Tibial nerve (tissue), 4 donors: ENCODE results near the gene FAAP20. TPM values are rescaled to one million over a fixed set of nuclear protein-coding genes. Genes with fewer than 3 reads are reported as not detected.

Experiments
- DNase-seq, 2 donors: peaks; one replicate each; pipeline ENCODE4 v3.0.0-alpha.2; 2019; ENCODE audit warnings: low spot score in 2 of 2
- H3K27ac ChIP-seq, 4 donors: fragments of 200-600 bp; sonication (generic) in 3 of 4; one replicate each; pipeline ENCODE4 v1.5.1; 2017 to 2019; ENCODE audit warnings: mild to moderate bottlenecking in 1 of 4
- H3K27me3 ChIP-seq, 2 donors: fragments of 200-600 bp; sonication (generic) in 1 of 2; one replicate each; pipeline versions ENCODE4 v1.5.1 to v1.6.0; 2017 to 2019
- H3K36me3 ChIP-seq, 3 donors: fragments of 200-600 bp; sonication (generic); one replicate each; pipeline ENCODE4 v1.5.1; 2018 to 2019
- H3K4me1 ChIP-seq, 4 donors: fragments of 200-600 bp; sonication (generic) in 3 of 4; one replicate each; pipeline ENCODE4 v1.5.1; 2017 to 2019
- H3K4me3 ChIP-seq, 4 donors: fragments of 200-600 bp; sonication (generic) in 3 of 4; one replicate each; pipeline ENCODE4 v1.5.1; 2017 to 2019; ENCODE audit warnings: mild to moderate bottlenecking in 1 of 4, moderate library complexity in 1 of 4
- H3K9me3 ChIP-seq, 4 donors: fragments of 200-600 bp; sonication (generic) in 3 of 4; one replicate each; pipeline ENCODE4 v1.5.1; 2017 to 2019
- EP300 ChIP-seq, 2 donors: sonication (generic); formaldehyde crosslinking; IDR thresholded peaks; one replicate each; pipeline ENCODE4 v1.6.1; 2017; ENCODE audit warnings: antibody characterized with exemption in 2 of 2, mild to moderate bottlenecking in 1 of 2
- POLR2A ChIP-seq, 2 donors: fragments of 450-650 bp; IDR thresholded peaks; one replicate each; pipeline ENCODE4 v1.6.1; 2017; ENCODE audit warnings: antibody characterized with exemption in 2 of 2, mild to moderate bottlenecking in 2 of 2, moderate library complexity in 2 of 2
- WGBS, 2 donors: methylation state at CpG; one replicate each; pipeline ENCODE4 v1.1.5; 2018; 5-methylcytosine and 5-hydroxymethylcytosine counted together
- total RNA-seq, 4 donors: library from RNA; depleted of rRNA; stranded (reverse); fragments of >200 nt; gene quantifications; one replicate each; pipeline ENCODE4 v1.1.0, GENCODE V29; 2016
- TF ChIP-seq, protein P1 (sequence below), 5 experiments: fragments of 200-600 bp in 3 of 5; fragments of 450-650 bp in 2 of 5; sonication (generic) in 3 of 5; IDR thresholded peaks; one replicate each; pipeline ENCODE4 v1.5.1; 2016 to 2019; ENCODE audit warnings: antibody characterized with exemption in 5 of 5, mild to moderate bottlenecking in 3 of 5, moderate library complexity in 2 of 5

The FAAP20 gene
- total RNA-seq, 4 donors from 2014 or later: 32.8 to 60.9 (median 47.3) TPM

DNA sequence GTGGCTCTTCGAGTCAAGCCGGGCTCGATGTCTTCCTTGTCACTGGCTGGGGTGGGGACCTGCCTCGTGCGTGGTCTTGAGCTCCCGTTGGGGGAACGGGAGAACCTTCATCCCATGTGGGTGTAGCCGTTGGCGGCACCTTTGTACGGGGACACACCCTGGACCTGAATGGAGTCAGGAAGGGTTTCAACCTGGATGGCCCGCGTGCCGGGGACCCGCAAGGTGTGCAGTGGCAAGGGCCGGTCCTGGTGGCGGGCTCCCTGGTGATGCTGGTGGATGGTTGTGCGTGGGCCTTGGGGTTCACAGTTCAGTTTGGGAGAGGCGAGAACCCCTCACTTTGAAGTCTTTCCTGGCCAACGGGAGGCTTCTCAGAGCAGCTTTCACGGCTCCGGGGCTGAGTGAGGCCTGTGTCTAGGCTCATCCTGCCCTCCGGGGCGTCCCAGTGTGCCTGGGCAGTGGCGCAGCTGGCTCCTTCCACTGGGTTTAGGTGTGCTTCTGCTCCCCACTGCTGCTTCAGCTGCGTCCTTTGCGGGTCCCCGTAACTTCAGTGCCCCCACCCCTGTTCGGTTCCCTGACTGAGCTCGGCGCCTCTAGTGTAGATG, 44.9 kb upstream of the FAAP20 start:
- Histone ChIP-seq H3K36me3 (peaks cover 0 to 5% (median 0%) of the 10 kb centered on the region in 3 donors), H3K4me3 (peak overlapping the region in 1 of 4 donors; percentile 1), H3K27me3 (no peaks in the 10 kb centered on the region), H3K4me1 (peaks cover 3 to 100% (median 88%) of the 10 kb centered on the region in 4 donors), H3K27ac (peak overlapping the region; percentile 16 to 92 (median 71)), H3K9me3 (no peaks in the 10 kb centered on the region)
- DNase-seq: no peak
- WGBS, 2 donors: 71 to 83% methylated on average over 23 to 29 of the region's 30 CpGs
- TF ChIP-seq, protein P1, sequence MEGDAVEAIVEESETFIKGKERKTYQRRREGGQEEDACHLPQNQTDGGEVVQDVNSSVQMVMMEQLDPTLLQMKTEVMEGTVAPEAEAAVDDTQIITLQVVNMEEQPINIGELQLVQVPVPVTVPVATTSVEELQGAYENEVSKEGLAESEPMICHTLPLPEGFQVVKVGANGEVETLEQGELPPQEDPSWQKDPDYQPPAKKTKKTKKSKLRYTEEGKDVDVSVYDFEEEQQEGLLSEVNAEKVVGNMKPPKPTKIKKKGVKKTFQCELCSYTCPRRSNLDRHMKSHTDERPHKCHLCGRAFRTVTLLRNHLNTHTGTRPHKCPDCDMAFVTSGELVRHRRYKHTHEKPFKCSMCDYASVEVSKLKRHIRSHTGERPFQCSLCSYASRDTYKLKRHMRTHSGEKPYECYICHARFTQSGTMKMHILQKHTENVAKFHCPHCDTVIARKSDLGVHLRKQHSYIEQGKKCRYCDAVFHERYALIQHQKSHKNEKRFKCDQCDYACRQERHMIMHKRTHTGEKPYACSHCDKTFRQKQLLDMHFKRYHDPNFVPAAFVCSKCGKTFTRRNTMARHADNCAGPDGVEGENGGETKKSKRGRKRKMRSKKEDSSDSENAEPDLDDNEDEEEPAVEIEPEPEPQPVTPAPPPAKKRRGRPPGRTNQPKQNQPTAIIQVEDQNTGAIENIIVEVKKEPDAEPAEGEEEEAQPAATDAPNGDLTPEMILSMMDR (IDR thresholded peaks at IDR 0.05): no peak
- no peak for TF ChIP-seq EP300 (IDR thresholded peaks at IDR 0.05)
- no peak for TF ChIP-seq POLR2A (IDR thresholded peaks at IDR 0.05)

DNA sequence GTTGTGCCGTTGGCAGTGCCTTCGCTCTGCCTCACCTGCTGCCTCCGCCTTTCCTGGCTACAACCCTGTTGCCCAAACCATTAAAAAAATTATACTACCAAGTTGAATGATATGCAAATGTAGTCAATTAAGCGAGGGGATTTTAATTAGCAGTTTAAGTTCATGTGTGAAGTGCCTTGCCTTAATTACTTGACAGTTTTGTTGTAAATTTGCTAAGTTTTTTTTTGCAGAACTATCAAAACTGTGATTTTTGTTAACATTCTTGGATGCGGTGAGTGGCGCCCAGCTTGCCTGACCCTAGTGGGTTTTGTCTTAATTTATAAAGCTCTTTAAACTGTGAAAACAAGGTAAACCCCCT, 44.4 kb upstream of the FAAP20 start:
- Histone ChIP-seq H3K4me3 (no peak overlapping the region), H3K9me3 (no peaks in the 10 kb centered on the region), H3K27ac (peak overlapping the region in 2 of 4 donors; percentile 81 to 92), H3K27me3 (no peaks in the 10 kb centered on the region), H3K36me3 (peaks cover 0 to 5% (median 0%) of the 10 kb centered on the region in 3 donors), H3K4me1 (peaks cover 3 to 100% (median 91%) of the 10 kb centered on the region in 4 donors)
- WGBS, 2 donors: 76 to 83% methylated on average over 6 of the region's 6 CpGs
- TF ChIP-seq, protein P1 (IDR thresholded peaks at IDR 0.05): no peak
- TF ChIP-seq POLR2A (IDR thresholded peaks at IDR 0.05) (no peak), EP300 (IDR thresholded peaks at IDR 0.05) (no peak)
- DNase-seq: no peak

DNA sequence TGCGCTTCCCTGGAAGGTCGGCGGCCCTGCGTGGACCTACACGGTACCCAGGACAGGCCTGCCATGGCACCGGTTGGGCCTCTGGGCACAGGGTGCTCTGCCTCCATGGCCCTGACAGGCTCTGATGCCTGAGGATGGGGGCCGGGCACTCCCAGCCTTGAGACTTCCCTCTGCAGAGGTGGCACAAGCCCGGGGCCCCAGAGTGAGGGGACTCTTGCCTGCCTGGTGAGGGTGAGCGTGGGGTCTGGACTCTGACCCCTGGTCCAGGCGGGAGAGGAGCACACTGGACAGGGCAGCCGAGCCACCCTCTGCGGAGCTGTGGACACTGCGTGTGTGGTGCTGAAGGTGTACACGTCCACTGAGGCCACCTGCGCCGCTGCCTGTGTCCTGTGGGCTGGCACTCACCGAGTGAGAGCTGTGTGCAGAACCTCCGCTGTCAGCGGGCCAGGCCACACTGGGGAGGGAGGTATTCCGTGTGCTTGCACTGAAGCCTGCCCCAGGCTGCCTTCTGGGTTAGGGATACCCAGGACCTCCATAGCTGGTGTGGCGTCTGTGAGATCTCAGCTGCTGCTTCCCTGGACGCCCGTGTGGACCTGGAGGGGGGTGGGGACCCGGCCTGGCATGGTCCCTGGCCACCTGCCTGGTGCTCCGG, 43.9 kb upstream of the FAAP20 start:
- Histone ChIP-seq H3K4me3 (no peak overlapping the region), H3K9me3 (no peaks in the 10 kb centered on the region), H3K4me1 (peaks cover 3 to 100% (median 93%) of the 10 kb centered on the region in 4 donors), H3K27ac (peak overlapping the region in 3 of 4 donors; percentile 24 to 92 (median 81)), H3K27me3 (no peaks in the 10 kb centered on the region), H3K36me3 (peaks cover 0 to 5% (median 0%) of the 10 kb centered on the region in 3 donors)
- TF ChIP-seq, protein P1 (IDR thresholded peaks at IDR 0.05): no peak
- TF ChIP-seq POLR2A (IDR thresholded peaks at IDR 0.05) (no peak), EP300 (IDR thresholded peaks at IDR 0.05) (no peak)
- DNase-seq: no peak
- WGBS, 2 donors: 64 to 66% methylated on average over 12 to 17 of the region's 25 CpGs

DNA sequence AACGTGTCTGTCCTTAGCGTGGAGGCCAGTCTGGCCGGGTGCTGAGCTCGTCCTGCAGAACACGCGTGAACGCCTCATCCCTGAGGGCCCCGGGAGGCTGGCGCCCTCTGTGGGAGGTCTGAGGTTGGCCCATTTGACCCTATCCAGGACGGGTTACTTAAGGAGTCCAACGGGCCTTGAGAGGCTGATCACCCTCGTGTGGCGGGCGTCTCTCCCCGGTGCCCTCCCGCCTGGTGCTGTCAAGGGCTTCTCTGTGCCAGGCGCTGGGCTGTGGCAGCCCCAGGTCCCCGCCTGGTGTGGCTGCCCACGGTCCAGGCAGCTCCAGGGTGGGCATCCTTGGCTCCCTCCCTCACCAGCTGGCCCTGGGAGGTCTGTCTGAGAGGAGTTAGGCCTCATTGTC, 43.2 kb upstream of the FAAP20 start:
- WGBS, 2 donors: 20 to 33% methylated on average over 3 to 19 of the region's 19 CpGs
- no peak for DNase-seq
- Histone ChIP-seq H3K4me1 (peaks cover 3 to 100% (median 93%) of the 10 kb centered on the region in 4 donors), H3K9me3 (no peaks in the 10 kb centered on the region), H3K36me3 (peaks cover 0 to 5% (median 0%) of the 10 kb centered on the region in 3 donors), H3K27me3 (no peaks in the 10 kb centered on the region), H3K4me3 (peak overlapping the region in 1 of 4 donors; percentile 0), H3K27ac (peak overlapping the region in 3 of 4 donors; percentile 24 to 92 (median 81))
- TF ChIP-seq EP300 (IDR thresholded peaks at IDR 0.05) (no peak), POLR2A (IDR thresholded peaks at IDR 0.05) (no peak)
- TF ChIP-seq, protein P1 (IDR thresholded peaks at IDR 0.05): peak in 2 of 5 experiments; percentile 4 to 14
